HuH-7 (cell line): ENCODE results near the gene BCAN.
A peak's percentile ranks its signal among the peaks of the same experiment; 100 is the strongest.
"Not testable (repeated sequence)": the region's sequence is repeated elsewhere in the genome, so short reads cannot be mapped to it uniquely, and the experiment has no call there.

Source experiments
- DNase-seq: peaks from one replicate; pipeline ENCODE4 v3.0.0; 2011; ENCODE audit warnings: low spot score

BCAN gene

GRCh38 chr1:156618853-156619581 is 22.9 kb upstream of the BCAN start, which contains the start of gene HAPLN2:
HAPLN2 (plus strand) TSS chr1:156619415; CDS start chr1:156623491, 4,076 bp downstream.
- peak; percentile 67 for DNase-seq

DNA sequence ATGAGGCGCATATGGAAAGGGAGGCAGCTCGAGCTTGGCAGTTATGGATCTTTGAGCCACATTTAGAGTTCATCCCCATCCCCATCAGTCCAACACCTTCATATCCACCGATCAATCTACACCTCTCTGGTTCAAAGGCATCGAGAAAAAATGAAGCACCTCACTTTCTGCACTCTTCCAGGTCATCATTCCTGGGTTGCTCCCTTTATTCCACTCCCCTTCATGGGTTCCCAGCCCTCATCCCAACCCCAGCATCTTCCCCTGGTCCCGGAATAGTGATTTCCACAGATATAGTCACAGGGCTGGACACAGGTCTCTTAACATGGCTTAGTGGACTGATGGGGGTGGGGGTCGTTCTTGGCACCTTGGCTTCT is 22.3 kb upstream of the BCAN start:
- DNase-seq, result no peak

DNA sequence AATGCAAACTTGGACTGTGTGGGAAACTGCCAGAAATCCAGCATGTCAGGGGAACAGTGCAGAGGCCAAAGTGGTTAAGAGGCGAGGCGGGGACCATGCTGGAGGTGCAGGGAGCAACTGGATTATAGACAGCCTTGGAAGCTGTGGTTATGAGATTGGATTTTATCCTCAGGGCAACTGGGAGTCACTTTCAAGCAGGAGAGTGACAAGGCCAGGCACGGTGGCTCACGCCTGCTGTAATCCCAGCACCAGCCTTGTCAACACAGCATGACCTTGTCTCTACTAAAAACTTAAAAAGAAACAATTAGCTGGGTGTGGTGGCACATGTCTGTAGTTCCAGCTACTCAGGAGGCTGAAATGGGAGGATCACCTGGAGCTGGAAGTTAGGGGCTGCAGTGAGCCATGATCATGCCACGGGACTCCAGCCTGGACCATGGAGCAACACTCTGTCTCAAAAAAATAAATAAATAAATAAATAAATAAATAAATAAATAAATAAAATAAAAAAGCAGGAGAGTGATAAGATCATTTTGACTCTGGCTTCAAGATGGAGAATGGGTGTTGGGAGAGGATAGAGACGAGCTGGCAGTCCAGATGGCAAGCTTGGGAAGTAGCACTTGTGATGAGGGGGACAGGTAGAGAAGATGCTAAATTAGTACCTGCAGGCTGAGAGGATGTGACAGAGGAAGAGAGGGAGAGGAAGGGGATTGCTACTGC is 19.2 kb upstream of the BCAN start:
- DNase-seq, result no peak

DNA sequence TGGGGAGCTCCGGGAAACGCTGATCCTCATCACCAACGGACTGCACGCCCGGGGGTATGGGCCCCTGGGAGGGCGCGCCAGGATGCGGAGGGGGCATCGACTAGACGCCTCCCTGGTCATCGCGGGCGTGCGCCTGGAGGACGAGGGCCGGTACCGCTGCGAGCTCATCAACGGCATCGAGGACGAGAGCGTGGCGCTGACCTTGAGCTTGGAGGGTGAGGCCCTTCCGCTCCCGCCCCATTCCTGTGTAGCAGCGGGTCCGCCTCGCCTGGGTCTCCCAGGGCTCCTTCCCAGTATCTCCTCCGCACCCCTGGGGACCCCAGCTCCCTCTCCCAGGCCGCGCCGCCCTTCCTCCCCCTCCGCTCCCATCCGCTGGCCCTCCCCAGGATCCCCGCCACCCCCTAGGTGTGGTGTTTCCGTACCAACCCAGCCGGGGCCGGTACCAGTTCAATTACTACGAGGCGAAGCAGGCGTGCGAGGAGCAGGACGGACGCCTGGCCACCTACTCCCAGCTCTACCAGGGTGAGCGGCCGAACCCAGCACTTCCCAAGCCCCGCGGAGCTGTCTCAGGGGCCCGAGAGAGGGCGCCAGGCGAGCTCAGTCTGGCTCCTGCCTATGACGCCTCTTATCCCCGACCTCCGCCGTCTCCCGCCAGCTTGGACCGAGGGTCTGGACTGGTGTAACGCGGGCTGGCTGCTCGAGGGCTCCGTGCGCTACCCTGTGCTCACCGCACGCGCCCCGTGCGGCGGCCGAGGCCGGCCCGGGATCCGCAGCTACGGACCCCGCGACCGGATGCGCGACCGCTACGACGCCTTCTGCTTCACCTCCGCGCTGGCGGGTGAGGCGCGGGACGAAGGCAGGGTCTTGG is 17.7 kb upstream of the BCAN start:
- peak; percentile 86 for DNase-seq

- DNase-seq, result peak; percentile 31
Observed at GRCh38 chr1:156624814-156625435, 17.0 kb upstream of the BCAN start.

GRCh38 chr1:156625436-156626078 is 16.4 kb upstream of the BCAN start:
- peak; percentile 56 for DNase-seq

DNA sequence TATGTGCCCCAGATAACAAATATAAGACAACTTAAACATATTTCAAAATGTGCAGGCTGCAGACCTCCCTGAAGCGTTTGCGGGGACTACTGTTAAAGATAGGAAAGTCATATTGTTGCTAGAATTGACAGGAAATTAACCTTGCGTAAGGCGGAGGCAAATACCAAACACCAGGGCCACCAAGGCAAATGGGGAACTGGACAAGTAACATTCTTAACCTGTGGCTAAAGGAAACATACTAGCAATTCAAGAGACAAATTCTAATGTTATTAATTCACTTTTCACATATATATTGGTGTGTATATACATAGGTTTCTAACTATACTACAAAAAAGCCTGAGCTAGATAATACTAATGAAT is 15.9 kb upstream of the BCAN start:
- DNase-seq, result no peak

- DNase-seq, result peak; percentile 71
Observed at GRCh38 chr1:156627313-156627880, 14.5 kb upstream of the BCAN start.

- no peak for DNase-seq
Observed at GRCh38 chr1:156629823-156630449, 12.0 kb upstream of the BCAN start.

DNA sequence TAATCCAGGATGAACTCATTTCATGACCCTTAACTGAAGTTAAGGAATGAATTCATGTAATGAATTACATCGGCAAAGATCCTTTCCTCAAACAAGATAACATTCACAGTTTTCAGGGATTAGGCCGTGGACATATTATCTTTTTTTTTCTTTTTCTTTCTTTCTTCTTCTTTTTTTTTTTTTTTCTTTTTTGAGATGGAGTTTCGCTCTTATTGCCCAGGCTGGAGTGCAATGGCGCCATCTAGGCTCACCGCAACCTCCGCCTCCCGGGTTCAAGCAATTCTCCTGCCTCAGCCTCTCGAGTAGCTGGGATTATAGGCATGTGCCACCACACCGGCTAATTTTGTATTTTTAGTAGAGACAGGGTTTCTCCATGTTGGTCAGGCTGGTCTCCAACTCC is 10.8 kb upstream of the BCAN start:
- DNase-seq, result not testable (repeated sequence)

DNA sequence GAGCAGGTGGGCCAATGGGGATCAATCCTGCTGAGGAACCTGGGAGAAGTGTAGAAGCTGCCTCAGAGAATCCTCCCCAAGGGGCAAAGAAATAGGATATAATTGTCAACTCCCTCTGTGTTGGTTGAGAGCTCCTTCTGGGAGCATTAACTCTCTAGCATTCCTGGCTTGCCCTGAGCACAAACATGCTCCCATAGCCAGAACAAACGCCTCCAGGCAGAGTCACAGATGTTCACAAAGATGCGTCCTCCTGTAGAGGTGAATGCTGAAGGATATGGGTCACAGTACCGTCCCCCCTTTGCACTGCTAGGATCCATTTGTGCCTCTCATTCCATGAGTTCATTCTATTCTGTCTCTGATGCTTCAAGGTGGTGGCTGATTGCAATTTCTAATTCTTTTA is 9.6 kb upstream of the BCAN start:
- no peak for DNase-seq

DNA sequence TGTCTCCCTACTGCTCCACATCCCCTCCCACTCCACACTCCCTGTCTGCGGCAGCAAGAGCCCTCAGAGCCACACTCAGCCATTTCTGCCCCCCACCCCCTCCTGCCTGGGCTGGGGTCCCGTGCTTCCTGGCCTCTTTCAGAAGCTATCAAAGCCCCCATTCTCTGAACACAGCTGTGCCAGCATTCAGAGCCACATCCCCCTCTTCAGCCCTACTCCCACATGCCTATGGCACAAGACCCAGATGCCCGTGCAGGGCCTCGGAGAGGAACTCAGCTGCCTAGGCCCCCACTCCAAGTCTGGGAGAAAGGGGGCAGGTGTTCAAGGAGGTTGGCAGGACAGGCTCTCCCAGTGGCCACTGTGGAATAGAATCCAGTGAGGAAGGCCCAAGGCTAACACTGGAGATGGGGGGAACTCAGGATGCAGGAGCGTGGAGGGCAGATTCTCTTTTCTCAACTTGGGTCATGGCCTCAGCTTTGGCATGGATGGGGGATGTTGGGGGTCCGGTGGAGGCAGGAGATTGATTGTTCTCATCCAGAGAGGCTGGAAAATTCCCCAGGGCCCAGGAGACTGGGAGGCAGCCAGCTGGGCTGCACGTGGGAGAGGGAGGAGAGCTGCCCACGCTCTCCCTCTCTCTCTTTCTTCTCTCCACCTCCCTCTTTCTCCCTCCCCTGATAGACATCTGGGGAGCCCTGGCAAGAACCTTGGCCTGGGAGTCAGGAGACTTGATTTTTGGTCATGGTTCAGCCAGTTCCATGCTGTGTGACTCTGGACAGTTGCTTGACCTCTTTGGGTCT is 3.5 kb upstream of the BCAN start:
- no peak for DNase-seq

- DNase-seq, result no peak
Observed at GRCh38 chr1:156639601-156640101, 2.3 kb upstream of the BCAN start.

- no peak for DNase-seq
Observed at GRCh38 chr1:156640842-156641706, 843 bp upstream of the BCAN start.

GRCh38 chr1:156642265-156643048 is 540 bp downstream of the BCAN start:
- DNase-seq, result no peak

GRCh38 chr1:156643049-156643777 is 1.3 kb downstream of the BCAN start:
- no peak for DNase-seq

- DNase-seq, result no peak
Observed at GRCh38 chr1:156643778-156644092, 1.8 kb downstream of the BCAN start.

- DNase-seq, result no peak
Observed at GRCh38 chr1:156644146-156644545, 2.2 kb downstream of the BCAN start.
